HCT116 (cell line): ENCODE results near the gene TMEM132D. TPM values are rescaled to one million over a fixed set of nuclear protein-coding genes. Genes with fewer than 3 reads are reported as not detected.

Source experiments
- ATAC-seq: fragments of 200-7000 bp; cut with Tn5 transposase; 2 replicates; pipeline ENCODE4 v1.9.1; 2020; ENCODE audit warnings: mild to moderate bottlenecking, moderate library complexity
- BruUV-seq: library from RNA; stranded (reverse); fragments of 400-500 nt; replicated peaks from 2 replicates; lab custom pipeline; 2021; lab: Mats Ljungman, UMichigan
- CTCF ChIA-PET: fragments of 300-600 bp; sonication (Branson Sonifier 250); formaldehyde crosslinking; loops from one replicate; lab custom pipeline; 2021; ENCODE audit warnings: antibody characterized with exemption; lab: Charles Lee
- POLR2A ChIA-PET: fragments of 300-600, 350-600 bp; sonication (Branson Sonifier 250); formaldehyde crosslinking; loops from one replicate; lab custom pipeline; 2021; ENCODE audit warnings: antibody characterized with exemption; lab: Charles Lee
- RAD21 ChIA-PET, 2 experiments: fragments of 300-600 bp; sonication (Branson Sonifier 250); formaldehyde crosslinking; loops; one replicate each; lab custom pipeline; 2023; ENCODE audit warnings: low total read pairs in 2 of 2; ENCODE audit not compliant: uncharacterized antibody in 2 of 2, unreplicated experiment in 2 of 2, low non-redundant PET in 1 of 2; lab: Charles Lee
- DNase-seq: peaks from one replicate; pipeline ENCODE4 v3.0.0-alpha.2; 2010; ENCODE audit warnings: low read depth, low spot score
- H2AFZ ChIP-seq: fragments of 200-600 bp; shearing (Covaris generic), sonication (generic); 2 replicates; pipeline ENCODE4 v1.6.1; 2017; ENCODE audit warnings: low read depth, mixed run types, mixed read lengths, antibody characterized with exemption, low read length; ENCODE audit not compliant: poor library complexity, severe bottlenecking
- H3K27ac ChIP-seq: 2 replicates; pipeline ENCODE4 v1.5.1; 2012; ENCODE audit warnings: low read depth, low read length
- H3K27me3 ChIP-seq: fragments of 200-600 bp; sonication (generic); 2 replicates; pipeline ENCODE4 v1.6.1; 2016; ENCODE audit warnings: mixed run types, low read length, mixed read lengths; ENCODE audit not compliant: insufficient read depth
- H3K36me3 ChIP-seq, 2 experiments: fragments of 200-500 bp in 1 of 2; fragments of 200-600 bp in 1 of 2; sonication (Bioruptor generic) in 1 of 2; sonication (generic) in 1 of 2; 2 replicates each; pipeline versions ENCODE4 v1.5.1 to v1.6.1; 2014 to 2016; ENCODE audit warnings: low read length in 2 of 2, inconsistent platforms in 1 of 2, mixed read lengths in 1 of 2, mixed run types in 1 of 2; ENCODE audit not compliant: insufficient read depth in 2 of 2, control insufficient read depth in 1 of 2
- H3K4me1 ChIP-seq, 2 experiments: fragments of 200-600 bp in 1 of 2; sonication (generic) in 1 of 2; 2 replicates each; pipeline versions ENCODE4 v1.5.1 to v1.6.1; 2012 to 2017; ENCODE audit warnings: low read length in 2 of 2, inconsistent platforms in 1 of 2, mild to moderate bottlenecking in 1 of 2, mixed read lengths in 1 of 2, mixed run types in 1 of 2, moderate library complexity in 1 of 2; ENCODE audit not compliant: insufficient read depth in 2 of 2, control insufficient read depth in 1 of 2
- H3K4me2 ChIP-seq: fragments of 200-600 bp; sonication (generic); 2 replicates; pipeline ENCODE4 v1.6.1; 2017; ENCODE audit warnings: mixed run types, low read length, mixed read lengths
- H3K4me3 ChIP-seq, 2 experiments: fragments of 200-600 bp in 1 of 2; sonication (generic) in 1 of 2; replicated peaks in 1 of 2; 2 replicates each; pipeline ENCODE4 v1.5.1; 2011 to 2016; ENCODE audit warnings: low read length in 2 of 2, control low read depth in 1 of 2, low read depth in 1 of 2, mild to moderate bottlenecking in 1 of 2, mixed read lengths in 1 of 2, mixed run types in 1 of 2
- H3K79me2 ChIP-seq: fragments of 200-600 bp; sonication (generic); 2 replicates; pipeline ENCODE4 v1.6.1; 2017; ENCODE audit warnings: mild to moderate bottlenecking, mixed run types, low read length, moderate library complexity, mixed read lengths; ENCODE audit not compliant: insufficient read depth
- H3K9ac ChIP-seq: fragments of 200-600 bp; sonication (generic); 2 replicates; pipeline ENCODE4 v1.6.1; 2016; ENCODE audit warnings: low read length, mixed read lengths
- H3K9me2 ChIP-seq: fragments of 200-600 bp; sonication (generic), shearing (Covaris generic); 2 replicates; pipeline ENCODE4 v1.6.1; 2017; ENCODE audit warnings: mixed run types, mild to moderate bottlenecking, moderate library complexity; ENCODE audit not compliant: insufficient read depth
- H3K9me3 ChIP-seq, 2 experiments: fragments of 200-500 bp in 1 of 2; fragments of 200-600 bp in 1 of 2; sonication (Bioruptor generic) in 1 of 2; sonication (generic) in 1 of 2; 2 replicates each; pipeline ENCODE4 v1.6.1; 2014 to 2017; ENCODE audit warnings: low read length in 2 of 2, mixed read lengths in 2 of 2, inconsistent platforms in 1 of 2, low read depth in 1 of 2, mild to moderate bottlenecking in 1 of 2, mixed run types in 1 of 2, moderate library complexity in 1 of 2; ENCODE audit not compliant: control insufficient read depth in 1 of 2, insufficient read depth in 1 of 2
- H4K20me1 ChIP-seq: fragments of 200-600 bp; sonication (generic), shearing (Covaris generic); 2 replicates; pipeline ENCODE4 v1.6.1; 2017; ENCODE audit warnings: mixed run types, mild to moderate bottlenecking, moderate library complexity; ENCODE audit not compliant: insufficient read depth
- EGR1 ChIP-seq: IDR thresholded peaks from 2 replicates; pipeline ENCODE4 v1.6.1; 2012; ENCODE audit warnings: low read depth
- ELF1 ChIP-seq: IDR thresholded peaks from 2 replicates; pipeline ENCODE4 v1.6.1; 2012; ENCODE audit warnings: low read depth, borderline replicate concordance
- EZH2 ChIP-seq: fragments of 200-600 bp; sonication (generic); IDR thresholded peaks from 2 replicates; pipeline ENCODE4 v1.6.1; 2017; ENCODE audit warnings: antibody characterized with exemption, mixed run types
- FOSL1 ChIP-seq: IDR thresholded peaks from 2 replicates; pipeline ENCODE4 v1.6.1; 2012; ENCODE audit warnings: low read depth
- POLR2AphosphoS5 ChIP-seq: IDR thresholded peaks from 2 replicates; pipeline ENCODE4 v1.6.1; 2011; ENCODE audit warnings: mild to moderate bottlenecking, low read depth, low read length, moderate library complexity
- SP1 ChIP-seq: IDR thresholded peaks from 2 replicates; pipeline ENCODE4 v1.6.1; 2012; ENCODE audit warnings: low read depth
- TCF7L2 ChIP-seq: IDR thresholded peaks from 2 replicates; pipeline ENCODE4 v1.7.0; 2011; ENCODE audit warnings: borderline replicate concordance, inconsistent platforms; ENCODE audit not compliant: insufficient read depth, insufficient read length; ENCODE audit errors: extremely low read depth
- intact Hi-C: fragments of 100-400 bp; cut with micrococcal nuclease; formaldehyde crosslinking; loops from 2 replicates; pipeline ENCODE4 v1.10.0; 2022
- total RNA-seq: library from RNA; stranded (reverse); gene quantifications from one replicate; pipeline ENCODE4 v1.2.1, GENCODE V29; 2021; ENCODE audit not compliant: unreplicated experiment
- TF ChIP-seq, protein P1 (sequence below): IDR thresholded peaks from 2 replicates; pipeline ENCODE4 v1.6.1; 2012; ENCODE audit warnings: low read depth
- TF ChIP-seq, protein P2 (sequence below): IDR thresholded peaks from 2 replicates; pipeline ENCODE4 v1.6.1; 2012

The TMEM132D gene
- total RNA-seq, 1 experiment from 2014 or later: not detected

DNA sequence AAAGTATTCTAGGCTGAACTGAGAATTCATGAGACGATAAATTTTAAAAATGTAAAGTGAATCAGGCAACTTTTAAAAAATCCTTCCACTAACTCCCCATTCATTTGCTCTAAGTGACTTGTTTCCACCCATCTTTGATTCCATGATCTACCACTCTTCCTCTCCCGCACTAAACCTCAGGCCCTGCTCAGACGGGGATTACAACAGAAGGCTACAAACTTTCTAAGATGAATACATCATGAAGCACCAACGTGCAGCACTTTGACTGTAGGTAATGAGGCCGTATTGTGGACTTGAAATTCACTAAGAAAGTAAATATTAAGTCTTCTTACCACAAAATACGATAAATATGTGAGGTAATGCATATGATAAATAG lies 30.0 kb downstream of the TMEM132D start (continued):
- TF ChIP-seq POLR2AphosphoS5: no peak
- TF ChIP-seq, all 23 proteins: peak for 0

DNA sequence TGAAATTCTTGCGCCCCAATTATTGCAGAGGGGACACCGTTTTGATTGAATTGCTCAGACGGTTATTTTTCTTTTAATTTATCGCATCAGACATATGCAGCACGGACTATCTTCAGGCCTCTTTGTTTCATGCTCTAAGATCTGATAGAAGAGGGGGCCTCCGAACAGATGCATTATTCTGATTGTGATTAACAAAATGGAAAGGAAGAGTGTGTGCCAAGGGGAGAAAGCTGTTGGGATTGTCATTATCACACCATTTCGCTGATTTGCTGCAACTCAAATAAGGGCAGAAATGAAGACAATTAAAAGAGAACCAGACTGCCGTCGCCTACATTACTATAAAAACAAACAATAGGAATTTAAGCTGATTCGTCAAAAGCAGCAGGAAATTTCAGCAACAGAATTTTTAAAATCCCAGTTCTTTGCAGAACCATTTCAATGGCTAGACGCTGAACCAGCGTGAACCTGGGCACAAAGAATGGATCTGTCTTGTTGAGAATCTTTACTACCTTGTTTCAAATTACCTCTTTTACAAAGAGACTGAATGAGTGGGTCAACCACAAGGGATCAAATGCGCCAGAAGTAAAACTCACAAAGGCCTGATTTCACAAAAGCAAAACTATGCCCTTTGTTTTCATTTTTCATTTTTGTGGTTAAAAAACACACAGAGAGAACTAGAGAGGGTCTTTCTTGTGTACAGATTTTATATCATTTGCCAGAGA lies 30.6 kb downstream of the TMEM132D start:
- ChIA-PET RAD21 (no interaction called here), POLR2A (no interaction called here), CTCF (no interaction called here)
- Histone ChIP-seq H3K4me1 (no peaks in the 10 kb centered on the region), H3K27me3 (no peaks in the 10 kb centered on the region), H3K4me2 (no peak overlapping the region), H3K4me3 (no peak overlapping the region), H3K79me2 (no peaks in the 10 kb centered on the region), H3K9me3 (peaks cover 4 to 22% of the 10 kb centered on the region in 2 experiments; a peak in 2 of 4 replicates), H3K36me3 (no peaks in the 10 kb centered on the region), H3K9me2 (no peaks in the 10 kb centered on the region), H3K27ac (no peak overlapping the region), H2AFZ (no peak overlapping the region), H3K9ac (no peak overlapping the region), H4K20me1 (no peaks in the 10 kb centered on the region)
- ATAC-seq (no peak), DNase-seq (no peak)
- intact Hi-C loops: no loop called here
- TF ChIP-seq EZH2 (no peak), EGR1 (no peak), SP1 (no peak), FOSL1 (no peak), TCF7L2 (no peak), POLR2AphosphoS5 (no peak), ELF1 (no peak)
- TF ChIP-seq, protein P1, sequence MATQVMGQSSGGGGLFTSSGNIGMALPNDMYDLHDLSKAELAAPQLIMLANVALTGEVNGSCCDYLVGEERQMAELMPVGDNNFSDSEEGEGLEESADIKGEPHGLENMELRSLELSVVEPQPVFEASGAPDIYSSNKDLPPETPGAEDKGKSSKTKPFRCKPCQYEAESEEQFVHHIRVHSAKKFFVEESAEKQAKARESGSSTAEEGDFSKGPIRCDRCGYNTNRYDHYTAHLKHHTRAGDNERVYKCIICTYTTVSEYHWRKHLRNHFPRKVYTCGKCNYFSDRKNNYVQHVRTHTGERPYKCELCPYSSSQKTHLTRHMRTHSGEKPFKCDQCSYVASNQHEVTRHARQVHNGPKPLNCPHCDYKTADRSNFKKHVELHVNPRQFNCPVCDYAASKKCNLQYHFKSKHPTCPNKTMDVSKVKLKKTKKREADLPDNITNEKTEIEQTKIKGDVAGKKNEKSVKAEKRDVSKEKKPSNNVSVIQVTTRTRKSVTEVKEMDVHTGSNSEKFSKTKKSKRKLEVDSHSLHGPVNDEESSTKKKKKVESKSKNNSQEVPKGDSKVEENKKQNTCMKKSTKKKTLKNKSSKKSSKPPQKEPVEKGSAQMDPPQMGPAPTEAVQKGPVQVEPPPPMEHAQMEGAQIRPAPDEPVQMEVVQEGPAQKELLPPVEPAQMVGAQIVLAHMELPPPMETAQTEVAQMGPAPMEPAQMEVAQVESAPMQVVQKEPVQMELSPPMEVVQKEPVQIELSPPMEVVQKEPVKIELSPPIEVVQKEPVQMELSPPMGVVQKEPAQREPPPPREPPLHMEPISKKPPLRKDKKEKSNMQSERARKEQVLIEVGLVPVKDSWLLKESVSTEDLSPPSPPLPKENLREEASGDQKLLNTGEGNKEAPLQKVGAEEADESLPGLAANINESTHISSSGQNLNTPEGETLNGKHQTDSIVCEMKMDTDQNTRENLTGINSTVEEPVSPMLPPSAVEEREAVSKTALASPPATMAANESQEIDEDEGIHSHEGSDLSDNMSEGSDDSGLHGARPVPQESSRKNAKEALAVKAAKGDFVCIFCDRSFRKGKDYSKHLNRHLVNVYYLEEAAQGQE: no peak
- TF ChIP-seq, protein P2, sequence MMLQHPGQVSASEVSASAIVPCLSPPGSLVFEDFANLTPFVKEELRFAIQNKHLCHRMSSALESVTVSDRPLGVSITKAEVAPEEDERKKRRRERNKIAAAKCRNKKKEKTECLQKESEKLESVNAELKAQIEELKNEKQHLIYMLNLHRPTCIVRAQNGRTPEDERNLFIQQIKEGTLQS: no peak
- no TSS peak for BruUV-seq
